Stimulated activated naive CD4-positive, alpha-beta T cell treated with Interleukin-2 at 50 U/mL for 16 hours (primary cell): ENCODE results near the gene OVCH1.

Source experiments
- DNase-seq: peaks from one replicate; lab custom pipeline; 2025; lab: John Stamatoyannopoulos, UW

The OVCH1 gene

GRCh38 chr12:29497588-29497987 is at the start of gene OVCH1:
Gene OVCH1, minus strand, starts transcription at chr12:29497686. Its CDS starts 0 bp downstream, at chr12:29497686.
- DNase-seq = no peak

GRCh38 chr12:29547151-29547632 is 49.7 kb upstream of the OVCH1 start:
- DNase-seq = no peak

- DNase-seq = no peak
These were observed 48.5 kb upstream of the OVCH1 start for GRCh38 chr12:29546000-29546399.

DNA sequence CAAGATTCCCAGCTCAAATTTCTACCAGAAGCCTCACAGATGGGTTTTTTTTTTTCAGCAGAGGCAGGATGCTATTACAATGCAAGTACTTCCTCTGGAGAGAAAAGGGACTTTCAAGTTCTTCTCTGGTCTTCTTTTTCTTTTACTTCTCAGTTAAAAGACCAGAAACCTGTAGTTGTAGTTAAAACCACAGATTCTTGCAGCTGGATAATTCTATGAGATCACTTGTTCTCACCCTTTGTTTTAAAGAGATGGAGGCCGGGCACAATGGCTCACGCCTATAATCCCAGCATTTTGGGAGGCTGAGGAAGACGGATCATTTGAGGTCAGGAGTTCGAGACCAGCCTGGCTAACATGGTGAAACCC is 47.6 kb upstream of the OVCH1 start:
- DNase-seq = no peak

GRCh38 chr12:29544428-29545101 is 47.1 kb upstream of the OVCH1 start:
- DNase-seq = no peak

DNA sequence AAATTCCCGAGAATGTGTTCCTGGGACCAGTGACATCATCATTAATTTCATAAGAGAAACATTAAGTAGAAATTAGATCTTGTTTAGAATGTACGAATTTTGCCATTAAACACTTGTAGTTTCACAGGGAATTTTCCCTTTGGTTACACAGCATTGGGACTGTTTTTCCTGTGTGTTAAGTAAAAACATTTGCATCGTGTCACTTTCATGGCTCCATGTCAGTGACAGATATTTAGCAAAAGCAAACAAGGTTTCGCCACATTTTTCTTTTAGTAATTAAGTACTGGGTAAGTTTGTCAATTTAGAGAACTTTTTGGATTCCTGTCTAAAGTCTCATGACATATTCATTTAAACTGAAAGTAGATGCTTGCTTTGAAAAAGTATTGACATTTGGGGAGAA is 45.5 kb upstream of the OVCH1 start:
- no peak for DNase-seq

DNA sequence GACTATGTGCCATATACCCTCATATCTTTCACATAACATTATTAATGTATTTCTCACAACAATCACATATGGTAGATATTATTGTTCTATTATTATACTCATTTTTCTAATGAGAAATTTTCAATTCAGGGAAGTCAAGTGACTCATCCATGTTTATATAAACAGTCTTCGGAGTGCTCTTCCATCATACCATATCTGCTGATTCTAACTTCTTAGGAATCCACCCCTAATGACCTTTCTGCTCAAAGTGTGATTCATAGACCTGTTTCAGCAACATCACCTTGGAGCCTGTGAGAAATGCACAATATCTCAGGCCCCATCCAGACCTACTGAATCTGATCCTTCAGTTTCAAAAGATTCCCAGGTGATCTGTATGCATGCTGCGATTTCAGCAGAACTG is 39.8 kb upstream of the OVCH1 start:
- no peak for DNase-seq

DNA sequence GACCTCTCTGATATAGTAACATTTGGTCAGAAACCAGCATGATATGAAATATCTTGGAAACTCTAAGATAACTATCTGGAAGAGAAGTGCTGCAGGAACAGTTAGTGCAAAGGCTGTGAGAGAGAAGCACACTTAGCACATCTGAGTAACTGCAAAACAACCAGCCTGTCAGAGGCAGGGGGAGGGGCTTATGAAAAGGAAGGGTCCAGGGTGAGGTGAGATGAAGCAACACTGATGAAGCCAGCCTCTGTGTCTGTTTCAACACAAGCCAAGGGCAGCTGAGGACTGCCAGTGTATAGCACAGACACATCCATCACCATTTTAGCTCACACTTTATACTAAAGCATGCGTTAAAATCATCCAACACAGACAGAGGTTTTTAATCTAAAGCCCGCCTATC is 37.4 kb upstream of the OVCH1 start:
- no peak for DNase-seq

- no peak for DNase-seq
These were observed 36.5 kb upstream of the OVCH1 start for GRCh38 chr12:29533815-29534489.

DNA sequence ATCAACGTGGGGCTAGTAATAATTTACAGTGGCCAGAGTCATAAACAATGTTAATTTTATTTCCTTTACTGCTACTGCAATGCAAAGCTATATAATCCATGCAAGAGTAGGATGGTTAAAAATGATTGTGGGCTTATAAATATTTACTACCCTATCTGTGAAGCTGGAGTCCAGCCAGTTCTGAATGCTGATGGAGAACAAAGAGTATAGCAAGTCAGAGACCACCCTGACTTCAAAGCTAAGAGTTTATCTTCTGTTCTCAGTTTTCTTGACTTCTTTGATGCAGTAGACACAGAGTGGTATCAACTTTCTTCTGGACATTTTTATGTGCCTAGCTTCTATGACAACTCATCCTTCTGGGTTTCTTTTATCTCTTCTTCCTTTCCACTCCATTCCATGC is 34.0 kb upstream of the OVCH1 start:
- DNase-seq = no peak

GRCh38 chr12:29530436-29530835 is 33.0 kb upstream of the OVCH1 start:
- no peak for DNase-seq

DNA sequence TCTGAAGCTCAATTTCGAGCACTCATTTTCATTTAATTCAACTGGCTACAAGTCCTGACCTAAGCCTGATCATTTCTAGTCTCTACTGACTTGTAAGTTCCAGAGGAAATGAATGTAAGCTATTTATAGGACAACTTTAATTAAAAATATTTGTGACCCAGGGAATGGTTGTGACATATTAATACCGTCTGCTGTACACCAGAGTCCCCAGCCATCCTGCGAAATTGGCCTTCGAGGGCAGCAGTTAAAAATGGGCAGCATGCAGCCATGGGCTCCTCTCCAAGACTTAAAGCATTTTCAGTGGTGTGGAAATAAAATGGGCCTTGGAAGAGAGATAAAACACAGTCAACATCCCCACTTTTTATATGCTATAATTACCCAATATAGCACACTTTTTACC is 30.7 kb upstream of the OVCH1 start:
- no peak for DNase-seq

DNA sequence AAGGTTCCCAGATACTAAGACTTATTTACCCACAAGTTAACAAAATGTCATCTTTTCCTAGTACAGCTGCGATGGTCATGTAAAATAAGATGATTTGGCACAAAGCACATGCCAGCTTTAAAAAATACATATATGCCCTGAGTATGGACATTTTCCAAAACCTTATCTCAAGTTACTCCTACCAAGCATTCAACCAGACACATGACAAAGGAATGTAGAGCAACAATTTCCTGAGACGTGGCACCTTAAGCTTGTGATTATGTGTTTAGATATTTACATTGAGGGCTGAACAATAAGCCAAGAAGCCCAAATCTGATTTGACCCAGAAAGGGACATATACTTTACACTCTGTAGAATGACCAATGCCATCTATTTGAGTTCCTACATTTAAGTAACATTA is 24.5 kb upstream of the OVCH1 start:
- no peak for DNase-seq

- no peak for DNase-seq
These were observed 22.2 kb upstream of the OVCH1 start for GRCh38 chr12:29519585-29520182.

GRCh38 chr12:29518407-29518806 is 20.9 kb upstream of the OVCH1 start:
- no peak for DNase-seq

DNA sequence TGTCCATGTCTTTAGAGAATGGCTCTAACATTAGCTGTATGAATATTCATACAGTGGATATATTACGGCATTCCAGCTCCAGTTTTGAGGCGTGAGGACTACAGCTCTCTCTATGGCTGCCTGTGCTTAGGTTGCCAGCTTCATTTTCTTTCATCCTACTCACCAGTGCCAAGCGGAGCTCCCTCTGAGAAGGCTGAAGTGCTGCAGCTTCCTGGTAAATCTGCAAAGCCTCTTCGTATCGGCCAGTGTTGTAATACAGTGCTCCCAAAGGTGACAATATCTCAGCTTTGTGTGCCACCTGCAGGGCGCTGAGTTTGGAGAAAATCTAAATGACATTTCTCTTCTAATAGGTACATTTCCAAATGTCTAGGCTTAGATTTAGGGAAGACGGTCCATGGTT is 19.8 kb upstream of the OVCH1 start:
- no peak for DNase-seq

DNA sequence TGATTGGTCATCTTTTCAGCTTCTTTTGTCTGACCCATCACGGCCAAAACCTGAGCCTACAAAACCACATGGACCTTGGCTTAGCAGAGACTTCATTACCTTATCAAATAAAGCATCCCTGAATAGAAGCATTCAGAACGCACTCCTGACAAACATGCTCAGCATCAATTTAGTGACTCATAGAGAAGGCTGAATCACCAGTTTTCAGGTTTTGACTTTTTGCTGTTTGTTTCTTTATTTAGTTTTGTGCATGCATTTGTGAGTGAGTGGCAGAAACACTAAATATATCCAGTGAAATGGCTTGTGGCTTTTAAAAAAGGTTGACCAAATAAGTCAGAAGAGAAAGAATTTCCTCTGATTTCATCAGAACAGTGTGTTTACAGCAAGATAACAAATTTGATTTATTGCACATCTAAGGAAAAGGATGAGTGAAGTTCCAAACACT is 19.0 kb upstream of the OVCH1 start:
- DNase-seq = no peak

DNA sequence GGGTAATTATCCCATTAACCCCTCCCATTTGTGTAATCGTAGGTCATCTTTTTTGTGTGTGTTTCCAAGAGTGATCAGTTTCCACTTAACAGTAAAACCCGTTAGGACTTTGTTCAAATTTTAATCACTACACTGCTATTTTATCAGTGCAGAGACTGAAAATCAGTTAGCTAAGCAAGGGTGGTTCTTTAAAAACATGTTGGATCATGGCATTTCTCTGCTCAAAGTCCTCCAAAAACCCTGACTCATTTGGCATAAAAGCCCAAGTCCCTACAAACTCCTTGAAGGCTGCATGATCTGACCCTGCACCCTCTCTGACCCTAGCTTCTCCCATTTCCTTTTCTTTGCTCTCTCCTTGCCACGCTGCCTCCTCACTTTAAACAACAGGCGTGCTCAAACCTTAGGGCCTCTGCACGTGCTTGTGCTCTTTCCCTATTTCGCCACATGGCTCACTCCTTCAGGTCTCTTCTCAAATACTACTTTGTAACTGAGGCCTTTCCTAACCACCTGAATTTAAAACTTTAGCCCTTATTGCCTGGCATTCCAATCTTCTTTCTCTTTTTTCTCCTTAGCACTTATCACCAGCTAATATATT is 13.2 kb upstream of the OVCH1 start:
- no peak for DNase-seq

- no peak for DNase-seq
These were observed 12.0 kb upstream of the OVCH1 start for GRCh38 chr12:29509503-29509902.

DNA sequence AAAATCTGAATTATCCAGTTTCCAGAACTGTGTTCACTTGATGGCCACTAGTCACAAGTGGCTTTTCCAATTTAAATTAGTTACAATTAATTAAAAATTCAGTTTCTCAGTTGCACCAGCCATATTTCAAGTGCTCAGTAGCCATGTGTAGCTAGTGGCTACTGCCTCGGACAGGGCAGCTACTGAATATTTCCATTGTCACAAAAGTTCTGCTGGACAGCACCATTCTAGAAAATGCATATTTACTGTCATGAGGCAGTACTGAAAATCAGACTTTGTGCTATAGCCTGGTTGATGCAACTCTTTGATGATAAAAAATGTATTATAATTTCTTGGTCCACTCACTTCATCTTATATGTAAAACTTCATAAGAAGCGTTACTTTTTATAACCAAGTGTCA is 11.5 kb upstream of the OVCH1 start:
- DNase-seq = no peak

GRCh38 chr12:29505122-29505521 is 7.6 kb upstream of the OVCH1 start:
- no peak for DNase-seq

DNA sequence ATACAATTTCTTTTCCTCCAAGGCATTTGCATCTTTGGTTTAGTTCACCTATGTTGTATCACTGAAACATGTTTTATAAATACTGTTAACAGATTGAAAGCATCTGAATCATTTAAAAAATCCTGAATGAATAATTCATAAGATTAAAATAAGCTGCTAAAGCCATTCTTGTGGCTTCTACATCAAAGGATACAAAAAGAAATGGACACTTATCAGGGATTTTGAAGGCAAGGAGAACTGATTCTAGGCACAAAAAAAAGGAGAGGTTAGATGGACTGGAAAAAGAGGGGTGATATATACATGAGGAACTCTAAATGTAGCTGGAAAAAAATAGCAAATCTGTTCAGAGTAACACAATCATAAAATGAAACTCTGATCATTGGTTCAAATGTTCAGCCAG is 5.8 kb upstream of the OVCH1 start:
- DNase-seq = no peak

DNA sequence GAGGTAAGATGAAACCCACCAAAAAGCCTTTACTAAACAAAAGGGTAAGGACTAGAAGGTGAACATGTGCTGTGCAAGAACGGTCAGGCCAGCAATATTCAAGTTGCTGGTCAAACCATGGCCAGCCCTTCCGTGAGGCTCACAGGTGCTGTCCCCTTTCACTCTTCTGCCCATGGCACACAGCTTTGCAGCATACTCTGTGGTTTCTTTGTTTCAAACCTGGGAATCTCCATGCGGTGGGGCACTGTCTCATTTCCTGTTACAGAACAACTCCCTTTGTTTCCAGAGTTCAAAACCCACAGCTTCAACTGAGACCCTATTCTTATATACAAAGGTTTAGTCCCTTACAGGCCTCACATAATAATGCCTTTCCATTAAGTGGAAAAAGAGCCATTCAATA is 1.7 kb upstream of the OVCH1 start:
- no peak for DNase-seq
